Measurements from ENCODE around the gene PCNX3.
A peak's percentile ranks its signal among the peaks of the same experiment; 100 is the strongest.

The PCNX3 gene

DNA sequence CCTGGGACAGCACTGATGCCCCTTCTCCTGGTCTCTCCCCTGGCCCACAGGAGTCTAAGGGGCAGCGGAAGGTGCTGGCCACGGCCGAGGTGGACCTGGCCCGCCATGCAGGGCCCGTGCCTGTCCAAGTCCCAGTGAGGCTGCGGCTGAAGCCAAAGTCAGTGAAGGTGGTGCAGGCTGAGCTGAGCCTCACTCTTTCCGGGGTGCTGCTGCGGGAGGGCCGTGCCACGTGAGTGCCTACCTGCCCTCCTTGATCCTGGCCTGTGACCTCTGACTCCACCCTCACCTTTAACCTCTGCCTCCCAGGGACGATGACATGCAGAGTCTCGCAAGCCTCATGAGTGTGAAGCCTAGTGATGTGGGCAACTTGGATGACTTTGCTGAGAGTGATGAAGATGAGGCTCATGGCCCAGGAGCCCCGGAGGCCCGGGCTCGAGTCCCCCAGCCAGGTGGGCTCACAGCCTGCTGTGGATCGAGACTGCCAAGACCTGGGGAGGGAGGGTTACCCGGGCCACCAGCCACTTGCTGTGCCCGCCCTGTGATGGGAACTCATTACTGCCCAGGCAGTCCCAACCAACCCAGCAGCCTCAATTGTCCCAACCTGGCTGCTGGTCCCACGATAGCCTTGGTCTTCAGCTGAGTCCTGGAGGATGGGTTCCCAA lies 35.4 kb upstream of the PCNX3 start:
- DNase-seq (ENCODE audit: low read depth in 2 of 2): no peak

DNA sequence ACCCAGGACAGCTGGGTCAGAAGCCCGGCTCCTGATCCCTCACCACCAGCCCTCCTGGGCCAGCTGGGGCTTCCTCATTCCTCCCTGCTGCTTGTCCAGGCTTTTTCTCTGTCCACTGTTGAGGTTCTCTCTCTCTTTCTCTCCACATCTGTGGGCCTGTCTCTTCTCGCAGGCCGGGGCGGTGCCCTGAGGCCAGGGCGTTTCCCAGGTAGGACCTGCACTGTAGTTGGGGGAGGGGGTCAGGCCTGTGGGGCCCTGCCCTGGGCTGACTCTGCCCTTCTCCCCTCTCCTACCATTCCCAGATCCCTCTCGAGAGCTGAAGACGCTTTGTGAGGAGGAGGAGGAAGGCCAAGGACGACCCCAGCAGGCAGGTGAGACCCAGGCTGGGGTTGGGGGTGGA lies 34.8 kb upstream of the PCNX3 start:
- DNase-seq (ENCODE audit: low read depth in 2 of 2): no peak

DNA sequence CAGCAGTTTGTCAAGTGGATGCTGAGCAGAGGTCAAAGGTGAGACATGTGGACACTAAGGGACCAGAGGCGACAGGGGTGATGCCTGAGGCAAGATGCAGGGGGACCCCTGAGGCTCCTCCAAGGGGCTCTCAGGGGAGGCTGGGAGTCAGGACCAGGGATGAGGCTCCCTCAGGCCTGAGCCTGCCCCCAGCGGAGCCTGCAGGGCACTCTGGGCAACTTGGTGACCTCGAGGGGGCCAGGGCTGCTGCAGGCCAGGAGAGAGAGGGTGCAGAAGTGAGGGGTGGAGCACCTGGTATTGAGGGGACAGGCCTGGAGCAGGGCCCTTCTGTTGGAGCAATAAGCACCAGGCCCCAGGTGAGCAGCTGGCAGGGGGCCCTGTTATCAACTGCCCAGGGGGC lies 33.6 kb upstream of the PCNX3 start:
- DNase-seq (ENCODE audit: low read depth in 2 of 2): no peak

DNA sequence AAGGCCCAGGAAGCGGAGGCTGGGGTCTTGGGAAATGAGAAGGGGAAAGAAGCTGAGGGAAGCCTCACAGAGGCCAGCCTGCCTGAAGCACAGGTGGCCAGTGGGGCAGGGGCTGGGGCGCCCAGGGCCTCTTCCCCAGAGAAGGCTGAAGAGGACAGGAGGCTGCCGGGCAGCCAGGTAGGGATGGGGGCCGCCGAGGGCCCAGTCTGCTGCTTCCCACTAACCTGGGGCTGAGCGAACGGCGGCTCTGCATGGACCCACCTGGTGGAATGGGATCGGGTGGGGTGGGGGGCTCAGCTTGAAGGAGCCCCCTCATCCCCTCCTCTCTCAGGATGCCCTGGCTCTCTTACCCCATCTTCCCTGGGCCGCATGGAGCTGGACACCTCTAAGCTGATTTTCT lies 32.0 kb upstream of the PCNX3 start:
- DNase-seq (ENCODE audit: low read depth in 2 of 2): no peak

DNA sequence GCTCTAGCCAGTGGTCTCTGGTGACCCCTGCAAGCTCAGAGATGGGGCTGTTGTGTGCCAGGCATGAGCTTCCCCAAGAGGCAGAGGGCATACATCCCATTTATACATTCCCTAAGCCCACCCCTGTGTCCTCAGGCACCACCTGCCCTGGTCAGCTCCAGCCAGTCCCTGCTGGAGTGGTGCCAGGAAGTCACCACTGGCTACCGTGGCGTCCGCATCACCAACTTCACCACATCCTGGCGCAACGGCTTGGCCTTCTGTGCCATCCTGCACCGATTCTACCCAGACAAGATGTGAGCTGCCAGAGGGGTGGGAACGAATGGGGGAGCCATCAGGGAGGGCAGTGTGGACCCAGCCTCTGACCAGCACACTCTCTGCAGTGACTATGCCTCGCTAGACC lies 31.5 kb upstream of the PCNX3 start:
- no peak for DNase-seq (ENCODE audit: low read depth in 2 of 2)

DNA sequence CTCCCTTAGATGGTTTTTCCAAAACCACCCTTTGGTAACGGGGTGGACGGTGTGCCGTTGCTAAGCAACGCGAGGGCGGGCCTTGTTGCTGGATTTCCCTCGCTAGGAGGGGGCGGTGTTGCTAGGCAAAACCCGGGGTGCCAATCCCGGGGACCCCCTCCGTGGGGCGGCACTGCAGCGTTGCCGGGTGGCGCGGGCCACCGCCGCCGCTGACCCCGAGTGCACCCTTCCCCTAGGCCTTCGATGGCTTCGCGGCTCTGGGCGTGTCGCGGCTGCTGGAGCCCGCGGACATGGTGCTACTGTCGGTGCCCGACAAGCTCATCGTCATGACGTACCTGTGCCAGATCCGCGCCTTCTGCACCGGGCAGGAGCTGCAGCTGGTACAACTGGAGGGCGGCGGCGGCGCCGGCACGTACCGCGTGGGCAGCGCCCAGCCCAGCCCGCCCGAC lies 30.8 kb upstream of the PCNX3 start:
- no peak for DNase-seq (ENCODE audit: low read depth in 2 of 2)

DNA sequence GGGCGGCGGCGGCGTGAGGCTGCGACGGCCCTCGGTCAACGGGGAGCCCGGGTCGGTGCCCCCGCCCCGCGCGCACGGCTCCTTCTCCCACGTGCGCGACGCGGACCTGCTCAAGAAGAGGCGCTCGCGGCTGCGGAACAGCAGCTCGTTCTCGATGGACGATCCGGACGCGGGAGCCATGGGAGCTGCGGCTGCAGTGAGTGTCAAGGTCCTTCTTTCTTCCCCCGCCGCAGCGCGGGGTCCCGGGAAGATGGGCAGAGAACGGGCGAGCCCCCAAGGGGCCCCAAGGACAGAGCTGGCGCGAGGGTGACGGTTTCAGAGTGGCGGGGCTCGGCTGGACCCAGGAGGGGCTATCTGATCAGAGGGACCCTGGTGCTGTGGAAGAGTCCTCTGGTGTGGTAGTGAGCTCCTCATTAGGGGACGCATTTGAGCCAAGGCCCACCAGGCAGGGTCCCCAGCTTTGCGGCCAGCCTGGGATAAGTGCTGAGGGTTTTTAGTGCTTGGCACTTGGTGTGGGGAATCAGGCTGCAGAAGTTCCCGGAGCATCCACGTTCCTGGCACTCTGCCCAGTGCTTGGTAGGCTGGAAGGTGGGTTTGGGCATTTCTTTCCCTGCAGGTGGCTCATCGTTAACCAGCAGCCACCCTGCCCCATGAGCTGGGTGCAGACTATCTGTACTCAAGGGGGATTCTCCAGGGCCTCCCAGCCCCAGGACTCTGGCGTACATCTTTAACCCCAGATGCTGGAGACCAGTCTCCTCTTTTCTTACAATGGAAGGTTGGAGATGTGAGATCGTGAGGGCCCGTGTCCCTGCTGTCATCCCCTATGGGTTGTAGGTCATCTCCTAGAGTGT lies 30.0 kb upstream of the PCNX3 start:
- DNase-seq (ENCODE audit: low read depth in 2 of 2): no peak

DNA sequence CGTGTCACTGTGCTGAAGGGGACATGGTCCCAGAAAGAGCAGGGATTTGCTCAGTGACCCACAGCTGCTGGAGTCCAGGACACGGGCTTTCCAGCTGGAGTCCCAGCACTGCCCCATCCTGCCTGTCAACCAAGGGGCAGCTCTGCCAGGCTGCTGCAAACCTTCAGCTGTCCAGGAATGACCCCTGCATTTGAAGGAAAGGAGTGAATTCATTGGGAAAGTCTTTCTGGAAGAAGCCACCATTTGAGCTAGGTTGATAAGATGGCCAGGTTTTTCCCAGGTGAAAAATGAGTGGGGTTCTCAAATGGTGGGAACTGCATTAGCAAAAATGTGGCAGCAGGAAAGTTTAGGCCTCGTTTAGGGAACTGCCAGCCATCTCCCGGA lies 29.3 kb upstream of the PCNX3 start:
- DNase-seq (ENCODE audit: low read depth in 2 of 2): no peak

DNA sequence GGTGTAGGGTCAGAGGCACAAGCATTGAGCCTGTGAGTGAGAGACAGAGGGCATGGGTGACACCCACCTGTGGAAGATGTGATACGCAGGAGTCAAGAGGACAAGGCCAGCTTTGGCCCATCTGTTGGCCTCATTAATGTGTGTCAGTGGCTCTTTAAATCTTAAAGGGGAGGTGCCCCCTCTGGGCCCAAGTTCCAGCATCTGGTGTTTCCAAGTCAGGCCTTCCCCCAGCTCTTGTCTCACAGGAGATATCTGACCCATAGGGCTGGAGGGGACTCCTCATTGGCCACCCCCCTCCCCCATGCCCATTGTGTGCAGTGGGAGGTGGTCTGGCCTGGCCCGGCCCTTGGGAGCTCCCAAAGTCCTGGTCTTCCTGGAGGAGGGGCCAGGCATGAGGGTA lies 28.9 kb upstream of the PCNX3 start:
- no peak for DNase-seq (ENCODE audit: low read depth in 2 of 2)

DNA sequence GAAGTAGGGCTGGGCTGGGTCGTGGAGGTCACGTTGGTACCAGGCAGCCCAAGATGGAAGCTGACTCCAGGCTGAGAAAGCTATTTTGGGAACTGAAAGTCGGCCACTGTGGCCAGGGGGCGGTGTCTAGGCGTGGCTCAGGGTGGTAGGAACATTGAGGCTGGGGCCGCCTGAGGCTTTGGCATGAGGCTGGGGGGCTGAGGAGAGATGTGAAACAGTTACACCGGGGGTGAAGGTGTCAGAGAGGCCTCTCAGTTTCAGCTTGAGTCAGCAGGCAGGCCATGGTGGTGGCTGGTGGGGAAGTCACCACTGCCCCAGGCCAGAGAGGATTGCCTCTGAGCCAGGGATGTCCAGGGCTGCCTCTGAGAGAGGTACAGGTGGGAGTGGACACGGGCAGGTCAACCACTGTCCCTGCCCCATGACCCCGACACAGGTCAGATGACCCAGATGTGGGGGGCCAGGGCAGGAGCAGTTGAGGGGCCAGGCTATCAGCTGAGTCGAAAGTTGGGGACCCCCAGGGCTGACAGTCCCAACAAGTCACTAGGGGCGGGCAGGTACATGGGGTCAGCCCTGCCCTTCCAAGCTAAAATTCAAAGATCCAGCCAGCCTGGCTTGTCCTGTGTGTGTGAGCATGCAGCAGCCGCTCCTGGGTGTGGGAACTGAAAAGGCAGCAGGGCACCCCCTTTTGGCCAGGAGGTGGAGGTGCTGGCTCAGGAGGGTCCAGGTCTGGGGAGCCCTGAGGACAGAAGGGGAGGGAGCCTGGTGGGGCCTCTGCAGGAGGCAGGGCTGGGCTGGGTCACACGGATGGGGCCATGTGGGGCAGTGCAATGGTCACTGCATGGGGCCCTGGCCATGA lies 27.1 kb upstream of the PCNX3 start:
- DNase-seq (ENCODE audit: low read depth in 2 of 2): peak; percentile 56 to 60

DNA sequence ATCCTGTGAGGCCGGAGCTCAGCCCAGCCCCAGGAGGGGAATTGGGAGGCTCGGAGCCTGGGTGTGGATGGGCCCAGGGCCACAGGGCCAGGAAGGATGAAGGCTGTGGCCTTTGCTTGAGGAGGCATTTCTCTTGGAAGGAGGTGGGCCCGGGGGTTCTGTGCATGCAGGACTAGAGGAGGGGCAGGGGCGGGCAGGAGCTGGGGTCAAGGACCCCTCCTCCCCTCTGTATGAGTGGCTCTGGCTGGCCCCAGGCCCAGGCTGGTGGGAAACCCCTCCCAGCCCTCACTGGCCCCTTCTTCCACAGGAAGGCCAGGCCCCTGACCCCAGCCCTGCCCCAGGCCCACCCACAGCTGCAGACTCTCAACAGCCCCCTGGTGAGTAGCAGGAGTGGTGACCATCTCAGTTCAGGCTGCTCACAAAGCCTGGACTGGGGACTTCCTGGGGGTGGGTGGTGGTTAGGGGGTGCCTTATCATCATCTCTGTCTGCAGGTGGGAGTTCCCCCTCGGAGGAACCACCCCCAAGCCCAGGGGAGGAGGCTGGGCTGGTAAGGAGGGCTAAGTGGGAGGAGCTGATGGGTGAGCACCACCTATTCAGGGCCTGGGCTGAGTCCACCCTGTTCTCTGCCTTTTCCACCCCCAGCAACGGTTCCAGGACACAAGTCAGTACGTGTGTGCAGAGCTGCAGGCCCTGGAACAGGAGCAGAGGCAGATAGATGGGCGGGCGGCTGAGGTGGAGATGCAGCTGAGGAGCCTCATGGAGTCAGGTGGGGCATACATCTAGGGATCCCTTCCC lies 25.9 kb upstream of the PCNX3 start:
- no peak for DNase-seq (ENCODE audit: low read depth in 2 of 2)

DNA sequence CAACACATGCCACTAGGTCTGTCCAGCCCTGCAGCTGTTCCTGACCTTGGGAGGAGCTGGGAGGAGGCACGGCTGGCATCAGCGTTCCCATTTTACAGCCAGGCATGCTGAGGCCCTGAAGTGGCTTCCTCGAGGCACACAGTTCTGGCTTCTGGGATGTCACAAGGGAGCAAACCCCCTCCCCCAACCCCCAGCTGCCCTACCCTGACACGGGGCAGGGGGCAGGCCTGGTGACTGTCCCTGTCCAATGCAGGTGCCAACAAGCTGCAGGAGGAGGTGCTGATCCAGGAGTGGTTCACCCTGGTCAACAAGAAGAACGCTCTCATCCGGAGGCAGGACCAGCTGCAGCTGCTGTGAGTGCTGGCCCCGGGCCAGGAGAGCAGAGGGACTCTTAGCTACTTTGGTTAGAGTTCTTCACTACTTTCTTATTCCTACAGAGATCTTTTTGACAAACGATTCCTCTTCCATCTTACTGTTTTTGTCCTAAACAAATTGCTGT lies 25.3 kb upstream of the PCNX3 start:
- DNase-seq (ENCODE audit: low read depth in 2 of 2): no peak

DNA sequence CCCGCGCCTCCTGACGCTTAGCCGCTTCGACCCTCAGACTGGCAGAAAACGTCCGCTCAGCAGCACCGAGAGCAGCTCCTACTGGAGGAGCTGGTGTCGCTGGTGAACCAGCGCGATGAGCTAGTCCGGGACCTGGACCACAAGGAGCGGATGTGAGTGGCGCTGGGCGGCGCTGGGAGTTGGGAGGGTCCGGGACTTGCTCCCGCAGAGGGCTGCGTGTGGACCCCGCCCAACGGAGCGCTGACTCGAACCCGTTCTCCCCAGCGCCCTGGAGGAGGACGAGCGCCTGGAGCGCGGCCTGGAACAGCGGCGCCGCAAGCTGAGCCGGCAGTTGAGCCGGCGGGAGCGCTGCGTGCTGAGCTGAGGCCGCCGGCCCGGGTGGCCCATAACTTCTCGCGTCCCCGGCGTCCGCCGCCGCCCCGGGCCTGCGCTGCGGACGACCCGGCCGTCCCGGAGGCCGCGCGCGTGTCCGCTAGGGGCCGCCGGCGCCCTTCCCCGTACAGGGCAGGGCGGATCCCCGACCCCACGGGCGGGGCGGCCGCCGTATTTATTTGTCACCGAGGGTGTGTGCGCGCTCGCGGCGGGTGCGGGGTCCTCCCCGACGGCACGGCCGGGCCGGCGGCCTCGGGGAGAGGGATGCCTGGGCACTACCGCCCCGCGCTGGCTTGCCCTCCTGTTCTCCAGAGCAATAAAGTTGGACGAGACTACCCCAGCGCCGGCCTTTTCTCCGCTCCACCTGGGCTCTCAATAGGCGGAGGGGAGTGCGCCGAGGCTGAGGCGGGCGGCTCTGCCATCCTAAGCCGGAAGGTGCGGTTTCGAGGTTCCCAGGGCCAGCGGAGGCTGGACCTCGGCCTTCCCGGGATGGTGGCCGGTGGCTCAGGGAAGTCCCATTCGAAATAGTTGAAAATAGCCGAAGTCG lies 23.4 kb upstream of the PCNX3 start:
- no peak for DNase-seq (ENCODE audit: low read depth in 2 of 2)

DNA sequence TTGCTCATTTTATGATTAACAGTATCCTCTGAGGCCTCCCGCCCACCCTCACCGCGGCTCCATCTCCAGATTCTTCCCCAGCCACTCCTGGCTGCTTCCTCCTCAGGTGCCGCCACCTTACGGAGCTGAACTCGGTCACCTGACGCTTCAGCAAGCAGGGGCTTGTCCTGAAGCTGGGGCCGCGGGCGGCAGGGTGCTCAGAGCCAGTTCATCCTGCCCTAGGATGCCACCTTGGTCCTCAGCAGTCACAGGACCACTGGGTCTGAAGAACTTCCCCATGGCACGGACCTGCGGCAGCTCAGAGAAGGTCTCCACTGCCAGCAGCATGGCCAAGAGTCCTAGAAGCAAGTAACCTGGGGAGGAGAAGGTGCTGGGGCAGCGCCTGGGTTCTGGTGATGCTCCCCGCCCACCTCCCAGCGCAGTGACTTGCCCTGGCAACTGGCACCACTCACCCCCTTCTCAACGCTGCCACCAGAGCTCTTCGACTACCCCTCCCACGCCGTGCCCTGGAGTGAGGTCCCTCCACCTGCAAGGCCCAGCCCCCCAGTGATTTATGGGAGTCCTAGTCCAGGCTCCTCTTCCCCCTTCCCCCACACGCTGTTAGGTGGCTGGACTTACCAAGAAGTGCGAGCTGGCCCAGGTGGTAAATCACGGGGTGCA lies 22.6 kb upstream of the PCNX3 start:
- DNase-seq (ENCODE audit: low read depth in 2 of 2): no peak

DNA sequence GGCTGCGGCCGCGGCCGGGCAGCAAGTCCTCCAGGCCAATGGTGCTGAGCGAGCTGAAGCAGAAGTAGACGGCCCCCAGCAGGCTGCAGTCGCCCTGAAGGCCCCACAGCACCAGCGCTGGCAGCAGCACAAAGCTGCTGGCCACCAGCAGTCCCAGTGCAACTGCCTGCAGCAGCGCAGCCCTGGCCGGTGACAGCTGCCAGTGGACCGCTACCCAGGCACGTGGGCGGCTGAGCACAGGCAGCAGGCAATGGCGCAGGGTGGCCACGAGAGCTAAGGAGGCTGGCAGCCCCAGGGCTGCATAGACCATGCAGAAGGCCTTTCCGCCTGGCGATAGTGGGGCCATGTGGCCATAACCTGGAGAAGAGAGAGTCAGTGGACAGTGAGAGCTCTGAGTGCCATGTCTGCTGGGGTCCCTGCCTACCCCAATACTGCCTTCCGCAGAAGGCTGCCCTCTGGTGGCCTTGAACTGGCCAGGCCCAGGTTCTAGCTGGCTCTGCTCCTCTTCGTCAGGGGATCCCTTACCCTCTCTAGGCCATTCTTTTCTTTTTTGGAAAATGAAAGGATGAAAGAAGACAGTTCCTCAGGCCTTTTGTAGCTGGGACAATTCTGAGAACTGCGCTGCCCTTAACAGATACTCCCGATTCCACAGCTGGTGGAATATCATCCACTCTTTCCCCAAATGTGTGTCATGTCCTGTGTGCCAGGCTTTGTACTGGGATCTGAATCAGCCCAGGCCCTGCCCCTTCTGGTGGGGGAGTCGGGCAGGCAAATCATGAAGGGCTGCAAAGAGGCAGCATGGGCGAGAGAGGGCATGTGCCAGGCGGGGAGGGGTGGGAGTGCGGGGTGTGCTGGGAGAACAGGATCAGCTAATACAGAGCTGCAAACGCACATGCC lies 21.8 kb upstream of the PCNX3 start:
- DNase-seq (ENCODE audit: low read depth in 2 of 2): peak in 1 of 2 donors; percentile 41

DNA sequence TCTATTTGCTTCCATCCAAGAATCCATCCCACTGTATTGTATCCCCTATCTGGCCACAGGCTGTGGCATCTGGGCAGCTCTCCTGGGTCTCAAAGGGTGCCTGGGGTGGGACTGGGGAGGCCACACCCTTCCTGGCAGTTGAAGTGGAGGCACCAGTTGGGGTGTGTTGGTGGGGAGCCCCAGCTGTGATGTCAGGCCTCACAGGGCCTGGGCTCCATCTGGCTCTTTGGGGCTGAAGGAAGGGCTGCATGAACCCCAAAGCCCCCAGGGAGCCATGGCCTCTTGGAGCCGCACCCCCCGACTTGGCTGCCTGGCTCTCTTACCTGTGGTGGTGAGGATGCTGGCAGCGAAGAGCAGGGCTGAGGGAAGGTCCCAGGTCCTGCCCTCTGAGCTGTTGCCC lies 20.4 kb upstream of the PCNX3 start:
- no peak for DNase-seq (ENCODE audit: low read depth in 2 of 2)

DNA sequence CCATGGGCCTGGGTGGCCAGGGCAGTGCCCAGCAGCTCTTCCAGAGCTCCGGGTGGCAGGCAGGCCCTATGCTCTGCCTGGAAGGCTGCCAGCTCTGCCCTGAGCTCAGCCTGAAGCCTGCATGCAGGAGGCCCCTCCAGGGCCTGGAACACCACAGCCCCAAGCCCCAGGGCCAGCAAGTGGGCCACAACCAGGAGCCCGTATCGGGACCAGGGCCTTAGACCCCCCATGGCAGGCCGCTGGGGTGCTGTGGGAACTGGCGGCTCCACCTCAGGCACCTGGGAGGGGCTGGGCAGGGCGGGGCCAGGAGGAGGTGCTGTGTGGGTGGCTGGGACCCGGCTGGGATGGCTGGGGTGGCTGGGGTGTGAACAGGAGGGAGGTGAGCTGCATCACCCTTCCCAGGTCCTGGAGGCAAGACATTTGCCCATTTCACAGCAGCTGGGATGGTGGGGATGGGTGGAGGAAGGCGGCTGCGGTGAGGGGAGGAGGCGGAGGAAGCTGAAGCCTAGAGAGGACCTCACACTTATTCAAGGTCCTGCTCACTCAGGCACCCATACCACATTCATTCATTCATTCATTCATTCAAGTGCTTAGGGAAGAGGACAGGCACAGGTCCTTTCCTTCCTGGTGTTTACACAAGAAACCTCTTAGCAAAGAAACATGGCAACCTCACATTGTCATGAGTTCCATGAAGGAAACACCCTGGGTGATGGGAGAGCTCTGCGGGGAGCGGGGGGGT lies 19.9 kb upstream of the PCNX3 start, which contains the start of gene KCNK7:
KCNK7 (minus strand) TSS at position 258 of the 739 bp plus-strand sequence; CDS start at position 230, 28 bp downstream.
- no peak for DNase-seq (ENCODE audit: low read depth in 2 of 2)

DNA sequence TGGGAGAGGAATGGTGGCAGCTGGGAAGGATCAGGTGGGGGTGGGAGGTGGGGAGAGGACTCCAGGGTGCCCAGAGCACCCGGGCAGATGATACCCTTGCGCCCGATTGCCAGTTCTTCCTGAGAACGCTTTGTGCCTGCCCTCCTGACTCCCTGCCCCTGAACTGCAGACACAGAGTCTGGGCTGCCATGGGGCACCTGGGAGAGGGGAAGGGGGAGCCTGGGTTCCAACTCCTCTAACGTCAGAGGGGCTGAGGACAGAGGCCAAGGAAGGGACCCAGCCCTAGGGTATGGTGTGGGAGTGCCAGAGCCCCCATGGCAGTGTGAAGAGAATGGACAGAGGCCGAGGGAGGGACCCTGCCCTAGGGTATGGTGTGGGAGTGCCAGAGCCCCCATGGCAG lies 19.1 kb upstream of the PCNX3 start:
- DNase-seq (ENCODE audit: low read depth in 2 of 2): no peak

Measured in stimulated activated CD8-positive, alpha-beta memory T cell treated with anti-CD3 and anti-CD28 coated beads, Interleukin-2, amount 100 ng/mL, for 1 hour (primary cell).